Hematopoietic multipotent progenitor cell treated with erythropoietin and hydrocortisone succinate and interleukin-3 and kit ligand, for 8 days (in vitro differentiated cells): ENCODE measurements around the gene KRT23.
"Not testable (repeated sequence)": the region's sequence is repeated elsewhere in the genome, so short reads cannot be mapped to it uniquely, and the experiment has no call there.

Source experiments
- DNase-seq: peaks from one replicate; pipeline ENCODE4 v3.0.0-alpha.2; 2015

The KRT23 gene

GRCh38 chr17:40947929-40948328 is 10.5 kb upstream of the KRT23 start:
- DNase-seq = no peak

DNA sequence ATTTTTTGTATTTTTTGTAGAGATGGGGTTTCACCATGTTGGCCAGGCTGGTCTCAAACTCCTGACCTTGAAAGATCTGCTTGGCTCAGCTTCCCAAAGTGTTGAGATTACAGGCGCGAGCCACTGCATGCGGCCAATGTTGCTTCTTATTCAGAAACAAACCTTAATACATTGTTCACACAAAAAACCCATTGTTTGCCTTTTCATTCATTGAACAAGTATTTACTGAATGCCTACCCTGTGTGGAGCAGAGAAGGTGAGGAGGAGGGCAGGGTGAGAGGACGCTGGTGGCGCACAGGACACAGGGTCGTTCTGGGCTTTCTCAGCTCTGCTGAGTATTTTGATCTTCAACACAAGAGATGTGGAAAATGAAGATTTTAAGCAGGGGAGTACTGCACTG is 8.0 kb upstream of the KRT23 start:
- DNase-seq = no peak

DNA sequence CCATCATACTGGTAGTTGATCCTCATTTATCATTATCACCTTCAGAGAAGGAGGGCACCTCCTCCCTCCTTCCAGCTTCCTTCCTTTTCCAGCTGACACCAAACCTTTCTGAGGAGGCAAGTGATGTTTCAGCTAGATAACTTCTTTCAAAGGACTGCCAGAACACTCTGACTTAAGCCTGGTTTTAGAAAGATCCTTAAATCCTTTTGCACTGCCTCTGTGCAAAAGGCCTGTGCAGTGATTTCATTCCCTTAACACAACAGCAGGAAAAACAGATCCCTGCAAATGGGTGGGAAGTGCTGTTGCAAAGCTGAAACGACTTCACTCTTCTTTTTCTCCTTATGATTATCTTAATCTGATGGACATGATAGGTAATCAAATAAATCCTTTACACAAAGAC is 7.1 kb upstream of the KRT23 start:
- DNase-seq = no peak

DNA sequence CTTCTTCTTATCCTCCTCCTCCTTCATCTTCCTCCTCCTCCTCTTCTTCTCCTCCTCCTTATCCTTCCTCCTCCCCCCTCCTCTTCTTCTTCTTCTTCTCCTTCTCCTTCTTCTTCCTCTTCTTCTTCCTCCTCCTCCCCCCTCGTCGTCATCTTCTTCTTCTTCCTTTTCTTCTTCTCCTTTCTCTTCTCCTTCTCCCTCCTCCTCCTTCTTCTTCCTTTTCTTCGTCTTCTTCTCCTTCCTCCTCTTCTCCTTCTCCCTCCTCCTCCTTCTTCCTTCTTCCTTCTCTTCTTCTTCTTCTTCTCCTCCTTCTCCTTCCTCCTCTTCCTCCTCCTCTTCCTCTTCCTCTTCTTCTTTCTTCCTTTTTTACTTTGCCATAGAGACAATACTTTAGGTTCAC is 5.1 kb upstream of the KRT23 start:
- no peak for DNase-seq

- DNase-seq = no peak
Measured at GRCh38 chr17:40940266-40940665, 2.8 kb upstream of the KRT23 start.

DNA sequence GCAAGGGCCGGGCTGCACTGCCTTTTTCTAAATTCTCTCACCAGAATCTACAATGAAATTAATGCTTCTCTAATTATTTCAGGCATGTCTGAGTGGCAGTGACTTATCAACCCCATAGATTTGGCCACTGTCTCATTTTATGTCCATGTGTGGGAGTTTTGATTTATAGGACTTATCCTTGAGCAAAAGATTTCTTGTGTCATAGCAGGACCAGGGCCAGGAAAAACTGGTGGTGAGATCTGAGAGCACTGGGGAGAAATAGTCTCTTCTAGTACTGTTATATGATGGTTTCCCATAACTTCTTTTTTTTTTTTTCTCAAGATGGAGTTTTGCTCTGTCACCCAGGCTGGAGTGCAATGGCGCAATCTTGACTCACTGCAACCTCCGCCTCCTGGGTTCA is 1.5 kb upstream of the KRT23 start:
- no peak for DNase-seq

DNA sequence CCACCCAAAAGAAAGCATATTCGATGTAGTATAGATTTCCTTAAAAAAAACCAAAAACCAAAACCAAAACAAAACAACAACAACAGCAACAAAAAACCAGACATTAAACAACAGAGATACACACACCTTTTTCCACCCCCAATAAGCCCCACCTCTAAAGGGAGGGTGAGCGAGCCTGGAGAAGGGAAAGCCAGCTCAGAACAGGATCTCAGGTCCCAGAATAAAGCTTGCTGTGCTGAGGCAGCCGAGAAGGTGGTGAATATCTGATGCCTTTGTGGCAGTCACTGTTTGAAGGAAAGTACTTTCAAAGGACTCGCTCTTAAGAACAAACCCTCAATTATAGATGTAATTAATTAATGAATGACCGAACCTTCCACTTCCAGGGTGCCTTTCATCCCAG is 470 bp downstream of the KRT23 start:
- no peak for DNase-seq

- no peak for DNase-seq
Measured at GRCh38 chr17:40936437-40936971, 942 bp downstream of the KRT23 start.

- no peak for DNase-seq
Measured at GRCh38 chr17:40935624-40936023, 1.8 kb downstream of the KRT23 start.

DNA sequence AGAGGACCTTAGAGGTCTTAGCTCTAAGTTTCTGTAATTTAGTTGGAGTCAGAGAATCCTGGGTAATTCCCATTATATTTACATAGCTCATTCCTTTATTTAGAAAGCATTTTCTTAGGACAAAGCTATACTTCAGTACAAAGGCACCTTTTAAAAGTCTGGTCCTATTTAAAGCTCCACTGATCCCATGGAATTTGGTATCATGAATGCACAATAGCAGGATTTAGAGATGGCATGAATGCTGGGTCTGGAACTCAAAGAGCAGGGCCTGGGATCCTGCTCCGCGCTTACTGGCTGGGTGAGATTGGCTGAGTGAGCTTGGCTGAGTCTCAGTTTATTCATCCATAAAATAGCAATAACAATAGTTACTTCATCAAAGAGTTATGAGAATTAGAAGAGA is 4.8 kb downstream of the KRT23 start:
- DNase-seq = no peak

DNA sequence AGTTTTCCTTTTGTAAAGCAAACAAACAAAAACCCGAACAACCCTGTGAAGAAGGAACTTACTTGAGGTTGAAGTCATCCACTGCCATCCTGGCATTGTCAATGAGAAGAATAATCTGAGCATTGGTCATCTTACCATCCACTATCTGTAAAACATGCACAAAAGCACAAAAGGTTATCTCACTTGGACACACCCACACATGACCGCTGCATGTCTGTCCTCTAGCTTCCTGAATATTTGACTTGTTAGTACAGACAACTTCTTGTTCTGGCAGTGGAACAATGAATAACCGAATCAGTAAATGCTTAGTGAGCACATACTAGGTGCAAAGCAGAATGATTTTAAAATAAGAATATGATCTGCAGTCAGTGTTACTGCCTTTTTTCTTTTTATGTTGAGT is 6.1 kb downstream of the KRT23 start:
- peak; percentile 6 for DNase-seq

- no peak for DNase-seq
Measured at GRCh38 chr17:40926341-40926740, 11.1 kb downstream of the KRT23 start.

- no peak for DNase-seq
Measured at GRCh38 chr17:40922239-40922638, 15.2 kb downstream of the KRT23 start.

GRCh38 chr17:40921026-40921425 is 16.4 kb downstream of the KRT23 start:
- DNase-seq = no peak

DNA sequence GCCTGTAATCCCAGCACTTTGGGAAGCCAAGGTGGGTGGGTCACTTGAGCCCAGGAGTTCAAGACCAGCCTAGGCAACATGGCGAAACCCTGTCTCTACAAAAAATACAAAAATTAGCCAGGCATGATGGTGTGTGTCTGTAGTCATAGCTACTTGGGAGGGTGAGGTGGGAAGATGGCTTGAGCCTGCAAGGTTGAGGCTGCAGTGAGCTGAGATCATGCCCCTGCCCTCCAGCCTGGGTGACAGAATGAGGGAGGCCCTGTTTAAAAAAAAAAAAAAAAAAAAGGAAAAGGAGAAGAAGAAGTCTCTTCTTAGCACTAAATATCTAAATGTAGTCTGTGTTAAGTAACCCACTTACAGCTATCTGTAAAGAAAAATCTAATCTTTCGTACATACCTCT is 20.3 kb downstream of the KRT23 start:
- not testable (repeated sequence) for DNase-seq

GRCh38 chr17:40916366-40916765 is 21.1 kb downstream of the KRT23 start:
- DNase-seq = no peak

DNA sequence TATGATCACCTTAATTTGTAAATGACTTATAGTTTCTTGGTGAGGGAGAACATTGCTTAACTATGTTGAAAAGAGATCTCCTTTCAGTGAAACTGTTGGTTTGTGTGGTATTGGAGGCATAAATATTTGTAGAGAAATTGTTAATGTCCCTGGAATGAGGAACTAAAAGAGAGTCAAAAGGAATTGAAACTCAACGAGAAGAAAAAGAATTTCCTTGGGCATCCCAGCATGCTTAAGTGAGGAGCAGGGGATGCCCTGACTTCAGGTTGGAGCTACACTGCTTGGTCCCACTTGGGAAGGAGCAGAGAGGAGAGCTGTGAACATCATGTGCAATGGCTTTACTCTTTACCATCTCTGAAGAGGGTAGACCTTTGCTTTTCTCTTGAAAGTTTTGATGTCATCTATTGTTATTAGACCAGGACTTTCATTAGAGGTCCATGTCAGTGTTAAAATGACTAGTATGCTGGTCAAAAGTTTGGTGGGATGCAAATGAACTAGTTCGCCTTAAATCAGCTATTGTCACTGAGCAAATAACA is 21.7 kb downstream of the KRT23 start:
- no peak for DNase-seq

DNA sequence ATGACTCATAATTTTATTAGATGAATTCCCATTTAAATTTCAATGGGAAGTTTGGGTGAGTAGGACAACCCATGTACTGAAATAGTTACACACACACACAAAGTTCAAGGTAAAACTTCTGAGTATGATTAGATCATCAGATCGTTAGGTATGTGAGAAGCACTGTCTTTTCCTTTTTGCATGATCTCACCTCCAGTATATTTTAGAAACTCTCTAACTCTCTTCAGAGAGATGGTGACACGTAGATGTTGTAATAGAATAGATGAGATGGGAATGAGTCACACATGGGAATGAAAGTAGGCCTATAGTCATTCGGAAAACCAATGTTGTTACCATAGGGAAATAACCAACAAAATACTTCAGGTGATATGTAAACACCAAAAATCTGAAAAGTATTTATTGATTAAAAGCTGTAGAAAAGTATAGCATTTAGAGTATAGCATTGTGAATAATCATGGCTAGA is 22.2 kb downstream of the KRT23 start:
- no peak for DNase-seq

GRCh38 chr17:40914075-40914855 is 23.2 kb downstream of the KRT23 start:
- no peak for DNase-seq

- DNase-seq = no peak
Measured at GRCh38 chr17:40912486-40913210, 24.8 kb downstream of the KRT23 start.

GRCh38 chr17:40910441-40910841 is 27.0 kb downstream of the KRT23 start:
- DNase-seq = no peak

DNA sequence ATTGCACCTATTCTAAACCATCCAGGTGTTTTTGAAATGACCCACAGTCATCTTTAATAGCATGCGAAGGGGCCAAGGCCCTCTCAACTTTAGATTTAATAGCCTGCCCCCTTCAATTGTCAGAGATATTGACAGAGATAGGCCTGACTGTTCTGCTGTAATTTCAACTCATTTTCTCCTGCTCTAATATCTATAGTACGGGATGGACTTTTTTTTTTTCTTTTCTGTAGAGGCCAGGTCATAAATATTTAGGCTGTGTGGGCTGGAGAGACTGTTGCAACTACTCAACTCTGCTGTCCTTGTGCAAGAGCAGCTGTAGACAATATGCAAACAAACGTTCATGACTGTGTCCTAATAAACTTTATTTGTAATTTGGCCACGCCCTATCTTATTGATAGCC is 27.7 kb downstream of the KRT23 start:
- no peak for DNase-seq

GRCh38 chr17:40909351-40909750 is 28.1 kb downstream of the KRT23 start:
- peak; percentile 79 for DNase-seq

DNA sequence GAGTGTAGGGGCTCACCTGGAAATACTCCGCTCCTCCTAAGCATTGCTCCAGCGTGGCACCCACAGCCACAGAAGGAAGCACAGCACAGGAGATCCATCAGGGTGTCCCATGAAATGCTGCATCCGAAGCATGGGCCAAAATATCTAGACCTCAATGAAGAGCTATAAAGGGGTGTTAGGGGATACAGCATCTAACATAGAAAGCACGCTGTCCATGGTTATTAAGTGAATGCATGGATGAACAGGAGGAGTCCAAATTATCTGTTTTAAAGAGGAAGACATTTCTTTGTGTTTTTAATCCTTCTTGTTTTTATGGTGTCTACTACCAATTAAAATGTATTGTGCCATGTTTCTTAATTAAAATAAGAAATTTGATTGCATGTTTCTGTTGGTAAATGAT is 30.8 kb downstream of the KRT23 start:
- no peak for DNase-seq
